Erythroblast (primary cell): Measurements from ENCODE around the gene GRIP2.

Source experiments
- GATA1 ChIP-seq: IDR thresholded peaks from 2 replicates; pipeline ENCODE4 v1.6.1; 2011; ENCODE audit warnings: low read depth, mild to moderate bottlenecking, control low read depth, low read length, moderate library complexity
- POLR2A ChIP-seq: IDR thresholded peaks from 2 replicates; pipeline ENCODE4 v1.6.1; 2011; ENCODE audit warnings: mild to moderate bottlenecking, low read length

GRCh38 chr3:14505803-14506500, 34.2 kb downstream of the GRIP2 start:
- TF ChIP-seq POLR2A (no peak), GATA1 (no peak)
